K562 (cell line): ENCODE data around the gene ANKRD12. TPM values are rescaled to one million over a fixed set of nuclear protein-coding genes. Genes with fewer than 3 reads are reported as not detected.

Experiments used
- DLX4 ChIP-seq: fragments of 250-450 bp; sonication (Bioruptor Pico); IDR thresholded peaks from 2 replicates; pipeline ENCODE4 v1.6.1; 2021; ENCODE audit warnings: mild to moderate bottlenecking
- MCM7 ChIP-seq, 2 experiments: fragments of 450-650 bp; IDR thresholded peaks; 2 replicates each; pipeline ENCODE4 v1.6.1; 2016 to 2018
- NKRF ChIP-seq: fragments of 450-650 bp; IDR thresholded peaks from 2 replicates; pipeline ENCODE4 v1.6.1; 2016; ENCODE audit warnings: borderline replicate concordance
- OTX1 ChIP-seq: fragments of 450-650 bp; formaldehyde crosslinking; IDR thresholded peaks from 2 replicates; pipeline ENCODE4 v1.4.0; 2022; ENCODE audit warnings: mild to moderate bottlenecking
- PURB ChIP-seq: sonication (generic); formaldehyde crosslinking; IDR thresholded peaks from 2 replicates; pipeline ENCODE4 v1.9.0; 2021; ENCODE audit warnings: low read depth, mild to moderate bottlenecking, missing genetic modification reagents
- SRF ChIP-seq, 2 experiments: fragments of 250-450, 450-650 bp in 1 of 2; sonication (Bioruptor Pico) in 1 of 2; sonication (generic) in 1 of 2; formaldehyde crosslinking; IDR thresholded peaks; 2 replicates each; pipeline versions ENCODE4 v1.5.0 to v1.5.1; 2020 to 2022; ENCODE audit warnings: mild to moderate bottlenecking in 1 of 2, missing genetic modification reagents in 1 of 2
- STAT5B ChIP-seq: fragments of 250-450 bp; sonication (Bioruptor Pico); IDR thresholded peaks from 2 replicates; pipeline ENCODE4 v1.8.0; 2021; ENCODE audit warnings: mild to moderate bottlenecking, inconsistent platforms
- ZMIZ1 ChIP-seq, 2 experiments: fragments of 150-350 bp in 1 of 2; IDR thresholded peaks; 2 replicates each; pipeline ENCODE4 v1.6.1; 2012 to 2016; ENCODE audit warnings: low read depth in 2 of 2, low read length in 2 of 2, mild to moderate bottlenecking in 1 of 2, moderate library complexity in 1 of 2
- ZNF609 ChIP-seq: sonication (generic); formaldehyde crosslinking; IDR thresholded peaks from 2 replicates; pipeline ENCODE4 v1.8.1; 2023; ENCODE audit warnings: missing genetic modification reagents, mild to moderate bottlenecking, borderline replicate concordance
- polyA plus RNA-seq, 8 experiments: library from polyadenylated mRNA; depleted of rRNA in 4 of 8; stranded (reverse) in 5 of 8; unstranded in 3 of 8; fragments of >200 nt; fragmentation: Nextera tagmentation in 2 of 8; fragmentation: Illumina TruSeq in 1 of 8; extraction: Ambion mirVana in 2 of 8; extraction: Trizol in 1 of 8; gene quantifications; 2 replicates each; pipeline versions ENCODE4 v1.2.1 to v1.2.3, GENCODE V29; 2011 to 2014; ENCODE audit warnings: inconsistent platforms in 1 of 8, missing spikeins in 1 of 8
- total RNA-seq, 7 experiments: library from RNA; depleted of rRNA in 6 of 7; stranded (reverse); fragments of >200 nt in 6 of 7; fragmentation: Illumina TruSeq in 2 of 7; extraction: Trizol in 2 of 7; gene quantifications; 2 replicates each; pipeline versions ENCODE4 v1.2.1 to v1.2.3, GENCODE V29; 2011 to 2021; ENCODE audit warnings: low replicate concordance in 1 of 7

The ANKRD12 gene
- total and polyA plus RNA-seq, 9 of the 15 experiments (the other 6 are each of a cell fraction or from before 2014, with no cell fraction given) = 6.6 to 28.2 (median 16.0) TPM

- TF ChIP-seq ZNF609 (no peak), NKRF (no peak), MCM7 (IDR thresholded peaks at IDR 0.05) (no peak), DLX4 (no peak), STAT5B (CRISPR knock-in tag) (no peak), PURB (CRISPR knock-in tag) (no peak), ZMIZ1 (IDR thresholded peaks at IDR 0.05; ENCODE audit: low read depth in 2 of 2, low read length in 2 of 2) (no peak), SRF (CRISPR knock-in tag; IDR thresholded peaks at IDR 0.05) (no peak), OTX1 (CRISPR knock-in tag) (no peak)
These were observed 103.1 kb downstream of the ANKRD12 start (continued) for GRCh38 chr18:9239720-9240119.
